ENCODE measurements around the gene TMEM26.

The TMEM26 gene

GRCh38 chr10:61456095-61456789 is 3.1 kb upstream of the TMEM26 start:
- no peak for DNase-seq

GRCh38 chr10:61455656-61456055 is 2.5 kb upstream of the TMEM26 start:
- no peak for DNase-seq

- no peak for DNase-seq
These were observed 1.4 kb upstream of the TMEM26 start for GRCh38 chr10:61454541-61454940.

- no peak for DNase-seq
These were observed 980 bp downstream of the TMEM26 start for GRCh38 chr10:61452151-61452651.

- no peak for DNase-seq
These were observed 1.8 kb downstream of the TMEM26 start for GRCh38 chr10:61451357-61451756.

GRCh38 chr10:61448841-61449600 is 4.2 kb downstream of the TMEM26 start:
- DNase-seq = no peak

GRCh38 chr10:61448091-61448490 is 5.1 kb downstream of the TMEM26 start:
- no peak for DNase-seq

- no peak for DNase-seq
These were observed 14.0 kb downstream of the TMEM26 start for GRCh38 chr10:61439058-61439609.

- no peak for DNase-seq
These were observed 14.8 kb downstream of the TMEM26 start for GRCh38 chr10:61438141-61438988.

GRCh38 chr10:61423178-61423577 is 30.0 kb downstream of the TMEM26 start:
- DNase-seq = no peak

GRCh38 chr10:61417661-61418060 is 35.5 kb downstream of the TMEM26 start:
- DNase-seq = no peak

GRCh38 chr10:61415824-61416223 is 37.4 kb downstream of the TMEM26 start:
- no peak for DNase-seq

- no peak for DNase-seq
These were observed 41.5 kb downstream of the TMEM26 start for GRCh38 chr10:61411706-61412105.

GRCh38 chr10:61410353-61411070 is 42.7 kb downstream of the TMEM26 start:
- no peak for DNase-seq

- no peak for DNase-seq
These were observed 44.0 kb downstream of the TMEM26 start for GRCh38 chr10:61409157-61409556.

GRCh38 chr10:61408105-61408504 is 45.1 kb downstream of the TMEM26 start:
- DNase-seq = no peak

GRCh38 chr10:61406736-61407135 is 46.4 kb downstream of the TMEM26 start:
- DNase-seq = no peak

- DNase-seq = no peak
These were observed 46.9 kb downstream of the TMEM26 start for GRCh38 chr10:61406242-61406641.

GRCh38 chr10:61404751-61405150 is 48.4 kb downstream of the TMEM26 start:
- DNase-seq = no peak

- no peak for DNase-seq
These were observed 52.7 kb downstream of the TMEM26 start for GRCh38 chr10:61400524-61400923.

GRCh38 chr10:61399406-61399805 is 53.8 kb downstream of the TMEM26 start:
- DNase-seq = no peak

GRCh38 chr10:61398366-61399129 is 54.6 kb downstream of the TMEM26 start:
- no peak for DNase-seq

Data from NCI-H2081 treated with DMSO at 0.1 percent for 48 hours (cell line).